IPS DF 4.7 (cell line): ENCODE measurements around the gene PIGW.
"Not testable (repeated sequence)": the region's sequence is repeated elsewhere in the genome, so short reads cannot be mapped to it uniquely, and the experiment has no call there.

Source experiments
- DNase-seq: peaks from one replicate; pipeline ENCODE4 v3.0.0-alpha.2; 2013; ENCODE audit warnings: low spot score; ENCODE audit errors: extremely low read depth

The PIGW gene

DNA sequence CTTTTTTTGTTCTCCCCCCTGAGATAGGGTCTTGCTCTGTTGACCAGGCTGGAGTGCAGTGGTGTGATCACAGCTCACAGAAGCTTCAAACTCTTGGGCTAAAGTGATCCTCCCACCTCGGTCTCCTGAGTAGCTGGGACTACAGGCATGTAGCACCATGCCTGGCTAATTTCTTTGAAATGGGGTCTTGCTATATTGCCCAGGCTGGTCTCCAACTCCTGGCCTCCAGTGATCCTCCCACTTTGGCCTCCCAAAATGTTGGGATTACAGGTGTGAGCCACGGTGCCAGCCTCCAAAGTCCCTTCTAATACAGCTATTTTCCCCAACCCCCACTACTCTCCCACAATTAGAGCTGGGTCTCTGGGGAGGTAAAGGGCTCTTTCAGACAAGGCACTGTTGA lies 26.3 kb upstream of the PIGW start:
- DNase-seq = not testable (repeated sequence)

DNA sequence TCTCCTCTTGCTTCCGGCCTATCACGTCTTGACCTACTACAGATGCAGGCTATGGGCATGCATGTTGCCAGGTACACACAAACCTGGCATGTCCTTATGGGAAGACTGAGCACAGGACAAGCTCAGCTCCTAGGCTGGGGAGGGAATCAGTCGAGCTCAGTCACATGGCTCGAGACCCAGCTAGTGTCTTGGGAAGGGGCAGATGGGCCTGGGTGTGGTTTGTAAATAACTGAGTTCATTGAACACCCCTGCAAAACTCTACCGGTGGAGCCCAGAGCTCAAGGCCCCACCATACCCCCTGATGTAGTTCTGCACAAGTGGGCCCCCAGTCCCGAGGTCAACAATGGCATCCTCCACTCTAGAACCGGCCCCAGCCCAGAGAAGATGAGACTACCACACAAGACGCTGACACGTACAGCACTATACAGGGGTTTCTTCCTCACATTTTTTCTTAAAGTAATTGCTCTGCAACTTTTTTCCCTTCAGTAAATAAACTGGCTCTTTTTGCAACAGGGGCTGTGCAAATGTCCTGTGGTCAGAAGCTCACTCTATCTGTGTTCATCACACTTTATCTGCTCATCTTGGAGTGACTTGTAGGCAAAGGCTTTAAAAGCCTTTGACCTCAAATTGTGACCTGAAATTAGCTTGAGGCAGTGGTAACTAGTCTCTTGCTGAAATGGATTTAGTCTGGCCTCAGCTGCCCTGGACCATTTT lies 25.4 kb upstream of the PIGW start:
- DNase-seq = no peak

GRCh38 chr17:36510636-36511035 lies 24.2 kb upstream of the PIGW start:
- DNase-seq = no peak

GRCh38 chr17:36511216-36511615 lies 23.6 kb upstream of the PIGW start:
- no peak for DNase-seq

DNA sequence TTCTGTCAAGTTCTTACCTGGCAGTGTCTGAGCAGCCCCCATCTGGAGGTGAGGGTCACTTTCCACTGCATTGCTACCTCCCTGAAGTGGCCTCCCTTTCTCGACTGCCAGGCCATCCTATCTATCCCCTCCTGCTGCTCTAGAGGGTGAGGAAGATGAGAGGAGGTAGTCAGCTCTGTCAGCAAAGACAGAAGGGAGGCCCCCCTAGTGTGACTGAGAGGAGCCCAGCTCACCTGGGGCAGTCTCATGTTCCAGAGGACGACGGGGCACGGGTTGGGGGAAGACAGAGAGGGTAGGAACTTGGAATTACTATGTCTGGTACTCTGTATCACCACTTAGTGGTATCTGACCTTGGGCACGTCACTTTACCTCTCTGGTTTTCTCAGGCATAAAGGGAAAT lies 22.1 kb upstream of the PIGW start:
- no peak for DNase-seq

- DNase-seq = no peak
Observed at GRCh38 chr17:36514856-36515255, 19.9 kb upstream of the PIGW start.

DNA sequence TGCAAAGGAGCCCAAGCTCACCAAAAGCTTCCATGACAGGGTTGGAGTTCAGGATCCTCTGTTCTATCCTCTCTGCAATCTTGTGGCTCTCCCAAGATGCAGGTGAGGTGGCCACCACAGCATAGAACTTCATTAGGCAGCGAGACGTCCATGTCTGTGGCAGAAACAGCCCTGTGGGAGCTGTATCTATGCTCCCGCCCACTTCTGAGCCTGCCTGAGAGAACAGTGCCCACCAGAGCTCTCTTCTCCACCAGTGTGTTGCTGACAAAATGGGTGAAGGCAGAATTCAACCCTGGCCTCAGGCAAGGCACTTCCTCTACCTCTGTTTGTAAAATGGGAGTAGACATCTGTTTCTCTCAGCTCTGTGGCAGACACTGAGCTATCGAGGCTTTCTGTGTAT lies 18.9 kb upstream of the PIGW start:
- no peak for DNase-seq

GRCh38 chr17:36523113-36523512 lies 11.7 kb upstream of the PIGW start:
- no peak for DNase-seq

- no peak for DNase-seq
Observed at GRCh38 chr17:36524428-36524876, 10.3 kb upstream of the PIGW start.

- no peak for DNase-seq
Observed at GRCh38 chr17:36525113-36525512, 9.7 kb upstream of the PIGW start.

- no peak for DNase-seq
Observed at GRCh38 chr17:36525888-36526287, 8.9 kb upstream of the PIGW start.

- no peak for DNase-seq
Observed at GRCh38 chr17:36527621-36528250, 7.1 kb upstream of the PIGW start.

DNA sequence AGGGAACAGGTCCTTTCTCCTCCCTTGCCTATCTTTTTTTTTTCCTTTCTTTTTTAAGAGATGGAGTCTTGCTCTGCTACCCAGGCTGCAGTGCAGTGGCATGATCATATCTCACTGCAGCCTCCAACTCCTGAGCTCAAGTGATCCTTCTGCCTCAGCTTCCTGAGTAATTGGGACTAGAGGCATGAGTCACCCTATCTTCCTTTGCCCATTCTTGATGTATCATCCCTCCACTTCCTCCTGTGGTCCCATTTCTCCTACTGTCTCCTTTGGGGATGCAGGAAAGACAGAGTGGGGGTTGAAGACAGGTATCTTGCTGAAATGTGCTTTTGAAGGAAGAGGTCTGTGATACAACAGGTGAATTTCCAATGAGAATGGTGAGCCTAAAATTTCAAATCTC lies 5.7 kb upstream of the PIGW start:
- DNase-seq = no peak

DNA sequence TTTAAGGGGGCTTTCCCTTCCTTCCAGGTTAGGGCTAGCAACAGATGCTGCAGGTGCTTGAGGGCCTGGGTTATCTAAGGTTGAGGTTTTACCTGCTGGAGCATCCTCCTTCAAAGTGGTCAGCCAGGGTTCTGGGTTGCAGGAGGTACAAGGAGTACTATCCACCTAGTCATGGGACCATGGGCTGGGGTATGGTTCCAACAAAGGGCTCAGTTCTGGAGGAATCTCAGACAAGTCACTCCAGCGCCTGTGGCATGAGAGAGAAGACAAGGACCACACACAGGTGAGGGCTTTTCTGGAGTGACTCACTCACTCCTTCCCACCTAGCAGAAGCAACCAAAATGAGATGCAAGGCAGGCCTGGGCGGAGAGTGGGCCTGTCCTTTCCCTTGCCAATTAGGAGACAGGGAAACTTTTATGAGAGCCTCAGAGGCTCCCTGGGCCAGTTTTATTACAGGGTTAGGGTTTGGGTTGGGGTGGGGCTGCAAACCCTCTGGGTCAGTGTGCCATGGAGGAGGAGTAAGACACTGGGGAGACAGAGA lies 2.3 kb upstream of the PIGW start:
- no peak for DNase-seq

DNA sequence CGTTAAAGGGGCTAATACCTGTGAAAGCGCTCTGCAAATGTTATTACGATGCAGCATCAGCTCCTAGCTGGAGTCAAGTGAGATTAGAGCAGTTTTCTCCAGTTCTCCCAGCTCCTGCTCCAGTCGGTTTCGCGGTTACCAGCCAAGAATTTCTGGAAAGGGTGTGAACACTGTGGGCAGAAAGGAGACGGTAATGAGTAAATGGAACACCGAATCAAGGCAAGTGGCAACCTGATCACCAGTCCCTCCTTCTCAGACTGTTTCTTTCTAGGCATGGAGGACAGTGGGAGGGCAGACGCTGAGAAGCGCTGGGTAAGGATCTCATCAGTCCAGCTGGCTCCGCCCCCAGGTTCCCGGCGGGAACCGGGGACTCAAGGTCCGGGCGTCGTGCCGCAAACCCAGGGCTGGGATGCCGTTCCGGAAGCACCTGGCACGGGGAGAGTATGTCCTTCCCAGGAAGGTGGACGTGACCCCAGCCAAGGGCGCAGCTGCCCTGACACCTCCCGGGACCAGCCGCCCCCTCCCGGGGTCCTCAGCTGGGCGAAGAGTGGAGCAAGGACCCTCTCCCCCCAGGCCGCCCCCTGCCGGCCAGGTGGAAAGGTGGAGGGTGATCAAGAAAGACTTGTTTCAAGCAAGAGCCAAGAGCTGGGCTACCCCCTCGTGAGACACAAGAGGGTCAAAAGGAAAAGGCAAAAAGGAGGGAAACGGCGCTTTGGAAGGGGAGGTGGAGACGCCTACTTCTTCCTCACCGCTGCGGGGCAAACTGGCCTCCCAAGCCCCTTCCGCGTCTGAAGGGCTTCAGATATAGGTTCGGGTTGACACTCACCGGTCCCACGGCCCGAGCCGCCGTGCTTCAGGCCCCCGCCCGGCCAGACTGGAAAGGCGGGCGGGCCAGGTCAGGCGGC lies 600 bp upstream of the PIGW start:
- no peak for DNase-seq

- DNase-seq = no peak
Observed at GRCh38 chr17:36535669-36536081, 888 bp downstream of the PIGW start.

DNA sequence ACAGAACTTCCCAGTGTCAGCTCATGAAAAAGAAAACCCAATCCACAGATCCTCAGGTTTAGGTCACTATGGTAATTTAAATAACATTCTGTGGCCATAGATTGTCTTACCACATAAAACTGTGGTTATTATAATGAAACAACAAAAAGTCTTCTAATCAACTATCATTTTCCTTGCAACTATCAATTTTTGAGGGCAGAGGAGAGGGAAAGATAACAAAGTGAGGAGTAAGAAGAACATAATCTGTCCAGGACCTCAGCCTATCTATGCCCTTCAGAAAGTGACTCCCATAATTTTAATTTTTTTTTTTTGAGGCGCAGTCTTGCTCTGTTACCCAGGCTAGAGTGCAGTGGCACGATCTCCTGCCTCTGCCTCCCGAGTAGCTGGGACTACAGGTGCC lies 5.9 kb downstream of the PIGW start:
- no peak for DNase-seq

- no peak for DNase-seq
Observed at GRCh38 chr17:36542755-36543154, 8.0 kb downstream of the PIGW start.

DNA sequence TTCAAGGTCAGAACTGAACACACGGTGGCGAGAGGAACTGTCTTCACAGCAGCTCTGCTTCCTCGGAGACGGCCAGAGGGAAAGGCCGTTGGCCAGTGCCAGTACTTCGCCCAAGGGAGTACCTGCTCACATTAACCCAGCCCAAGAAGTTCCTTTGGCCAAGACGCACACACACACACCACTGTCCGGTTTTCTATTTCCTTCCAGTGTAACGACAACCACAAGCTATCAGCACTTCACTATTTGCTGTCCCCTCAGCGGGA lies 9.2 kb downstream of the PIGW start:
- no peak for DNase-seq

GRCh38 chr17:36544307-36545076 lies 9.7 kb downstream of the PIGW start, which contains the start of gene GGNBP2:
Gene GGNBP2 (plus strand): TSS chr17:36544919. CDS start chr17:36545725, 806 bp downstream.
- no peak for DNase-seq

GRCh38 chr17:36545077-36545464 lies 10.3 kb downstream of the PIGW start:
- no peak for DNase-seq
